Liver (tissue), 9 donors: Measurements from ENCODE around the gene HIPK2. TPM values are rescaled to one million over a fixed set of nuclear protein-coding genes. Genes with fewer than 3 reads are reported as not detected.

ENCODE experiments used
- DNase-seq: peaks from one replicate; pipeline ENCODE4 v3.0.0-alpha.2; 2017; ENCODE audit warnings: low spot score
- H3K27ac ChIP-seq, 2 donors: one replicate each; pipeline ENCODE4 v1.7.0; 2013; ENCODE audit warnings: inconsistent platforms in 2 of 2, low read length in 2 of 2, control low read depth in 1 of 2, low read depth in 1 of 2, mild to moderate bottlenecking in 1 of 2
- H3K27me3 ChIP-seq, 4 donors: one replicate each; pipeline versions ENCODE4 v1.6.1 to v1.7.0; 2013; ENCODE audit warnings: low read length in 3 of 4, inconsistent platforms in 1 of 4, mild to moderate bottlenecking in 1 of 4, moderate library complexity in 1 of 4; ENCODE audit not compliant: control insufficient read depth in 4 of 4, insufficient read depth in 4 of 4
- H3K36me3 ChIP-seq, 4 donors: one replicate each; pipeline versions ENCODE4 v1.6.1 to v1.7.0; 2013; ENCODE audit warnings: low read length in 3 of 4, mild to moderate bottlenecking in 3 of 4, low read depth in 1 of 4, moderate library complexity in 1 of 4; ENCODE audit not compliant: control insufficient read depth in 4 of 4, insufficient read depth in 3 of 4
- H3K4me1 ChIP-seq, 4 donors: one replicate each; pipeline versions ENCODE4 v1.6.1 to v1.7.0; 2013; ENCODE audit warnings: low read length in 3 of 4, mild to moderate bottlenecking in 3 of 4, moderate library complexity in 1 of 4; ENCODE audit not compliant: control insufficient read depth in 4 of 4, insufficient read depth in 4 of 4
- H3K4me3 ChIP-seq, 3 donors: one replicate each; pipeline versions ENCODE4 v1.6.1 to v1.7.0; 2013; ENCODE audit warnings: low read length in 3 of 3, control low read depth in 1 of 3, low read depth in 1 of 3, mild to moderate bottlenecking in 1 of 3
- H3K9ac ChIP-seq, 2 donors: one replicate each; pipeline ENCODE4 v1.7.0; 2013; ENCODE audit warnings: low read length in 2 of 2, mild to moderate bottlenecking in 2 of 2, moderate library complexity in 2 of 2, control low read depth in 1 of 2, low read depth in 1 of 2
- H3K9me3 ChIP-seq, 4 donors: one replicate each; pipeline versions ENCODE4 v1.6.1 to v1.7.0; 2013; ENCODE audit warnings: low read length in 3 of 4; ENCODE audit not compliant: control insufficient read depth in 4 of 4
- ATF3 ChIP-seq: IDR thresholded peaks from 2 replicates; pipeline ENCODE4 v1.6.1; 2016; ENCODE audit warnings: antibody characterized with exemption
- CTCF ChIP-seq: fragments of 150-350 bp; IDR thresholded peaks from 2 replicates; pipeline ENCODE4 v1.5.1; 2017; ENCODE audit warnings: improper control_type of control experiment, low read depth, low read length; ENCODE audit not compliant: missing input control
- EGR1 ChIP-seq, 2 donors: IDR thresholded peaks; 2 replicates each; pipeline ENCODE4 v1.6.1; 2016 to 2018; ENCODE audit warnings: antibody characterized with exemption in 2 of 2, low read depth in 2 of 2
- FOXA1 ChIP-seq: IDR thresholded peaks from 2 replicates; pipeline ENCODE4 v1.6.1; 2016; ENCODE audit warnings: antibody characterized with exemption
- FOXA2 ChIP-seq: IDR thresholded peaks from 2 replicates; pipeline ENCODE4 v1.6.1; 2016; ENCODE audit warnings: antibody characterized with exemption
- GABPA ChIP-seq, 2 donors: IDR thresholded peaks in 1 of 2; conservative IDR thresholded peaks in 1 of 2; 2 replicates each; pipeline ENCODE4 v1.6.1; 2016; ENCODE audit warnings: antibody characterized with exemption in 2 of 2, mild to moderate bottlenecking in 1 of 2, moderate library complexity in 1 of 2
- HNF4A ChIP-seq, 2 donors: conservative IDR thresholded peaks; 2 replicates each; pipeline ENCODE4 v1.6.1; 2016; ENCODE audit warnings: antibody characterized with exemption in 2 of 2, mild to moderate bottlenecking in 2 of 2
- JUND ChIP-seq, 2 donors: IDR thresholded peaks; 2 replicates each; pipeline ENCODE4 v1.6.1; 2016; ENCODE audit warnings: antibody characterized with exemption in 2 of 2
- MAX ChIP-seq: IDR thresholded peaks from 2 replicates; pipeline ENCODE4 v1.6.1; 2016; ENCODE audit warnings: antibody characterized with exemption
- NR2F2 ChIP-seq: IDR thresholded peaks from 2 replicates; pipeline ENCODE4 v1.6.1; 2016; ENCODE audit warnings: antibody characterized with exemption
- RAD21 ChIP-seq, 2 donors: IDR thresholded peaks; 2 replicates each; pipeline ENCODE4 v1.6.1; 2016; ENCODE audit warnings: antibody characterized with exemption in 2 of 2, mild to moderate bottlenecking in 2 of 2
- REST ChIP-seq: IDR thresholded peaks from 2 replicates; pipeline ENCODE4 v1.6.1; 2016; ENCODE audit warnings: antibody characterized with exemption, mild to moderate bottlenecking
- RXRA ChIP-seq, 2 donors: IDR thresholded peaks; 2 replicates each; pipeline ENCODE4 v1.6.1; 2017 to 2018; ENCODE audit warnings: antibody characterized with exemption in 2 of 2, mild to moderate bottlenecking in 1 of 2
- SP1 ChIP-seq: IDR thresholded peaks from 2 replicates; pipeline ENCODE4 v1.6.1; 2018; ENCODE audit warnings: antibody characterized with exemption, mild to moderate bottlenecking
- ZBTB33 ChIP-seq: IDR thresholded peaks from 2 replicates; pipeline ENCODE4 v1.6.1; 2016; ENCODE audit warnings: antibody characterized with exemption
- WGBS: extraction: QIAGEN DNeasy Blood & Tissue Kit; methylation state at CpG from one replicate; pipeline ENCODE4 v1.1.7; 2013; 5-methylcytosine and 5-hydroxymethylcytosine counted together
- polyA plus RNA-seq, 2 donors: library from polyadenylated mRNA; stranded (reverse) in 1 of 2; unstranded in 1 of 2; fragments of 200-250 nt in 1 of 2; fragments of >200 nt in 1 of 2; fragmentation: Nextera tagmentation in 1 of 2; extraction: Ambion mirVana in 1 of 2; gene quantifications; one replicate each; pipeline versions ENCODE4 v1.2.1 to v1.2.3, GENCODE V29; 2013 to 2015
- total RNA-seq, 2 donors: library from RNA; depleted of rRNA; stranded (reverse); fragments of >200 nt; gene quantifications; one replicate each; pipeline ENCODE4 v1.2.3, GENCODE V29; 2014
- donor health status: healthy.
- donor health status: healthy.
- donor health status: healthy.
- donor health status: healthy.
- donor health status: healthy.

The HIPK2 gene
- total and polyA plus RNA-seq, 4 donors: 13.1 to 48.8 (median 16.6) TPM

- Histone ChIP-seq H3K9me3 (no peaks in the 10 kb centered on the region), H3K27me3 (no peaks in the 10 kb centered on the region), H3K9ac (no peak overlapping the region), H3K36me3 (peaks cover 12 to 62% (median 50%) of the 10 kb centered on the region in 4 donors), H3K4me3 (no peak overlapping the region), H3K27ac (no peak overlapping the region), H3K4me1 (no peaks in the 10 kb centered on the region)
- TF ChIP-seq ATF3: no peak
- no peak for TF ChIP-seq MAX
- no peak for TF ChIP-seq SP1
- no peak for TF ChIP-seq FOXA1
- TF ChIP-seq GABPA (IDR thresholded peaks at IDR 0.05 in 1 of 2, conservative IDR thresholded peaks at IDR 0.05 in 1 of 2): no peak
- TF ChIP-seq REST: no peak
- no peak for TF ChIP-seq RXRA (IDR thresholded peaks at IDR 0.05)
- no peak for TF ChIP-seq NR2F2
- TF ChIP-seq HNF4A (conservative IDR thresholded peaks at IDR 0.05): no peak
- no peak for TF ChIP-seq FOXA2
- TF ChIP-seq EGR1 (IDR thresholded peaks at IDR 0.05; ENCODE audit: low read depth in 2 of 2): no peak
- no peak for TF ChIP-seq ZBTB33
- no peak for TF ChIP-seq JUND (IDR thresholded peaks at IDR 0.05)
- DNase-seq: no peak
- 85% methylated on average over 5 of the region's 5 CpGs for WGBS
These were observed 174.5 kb downstream of the HIPK2 start for GRCh38 chr7:139603282-139603681.

GRCh38 chr7:139602143-139602722 is 175.6 kb downstream of the HIPK2 start:
- WGBS: 77% methylated on average over 7 of the region's 7 CpGs
- H3K4me3 ChIP-seq: no peak overlapping the region
- H3K27me3 ChIP-seq: no peaks in the 10 kb centered on the region
- DNase-seq: no peak
- H3K4me1 ChIP-seq: no peaks in the 10 kb centered on the region
- TF ChIP-seq CTCF (peak; percentile 41), RAD21 (IDR thresholded peaks at IDR 0.05) (peak; percentile 76 to 78), EGR1 (IDR thresholded peaks at IDR 0.05; ENCODE audit: low read depth in 2 of 2) (no peak)
- no peaks in the 10 kb centered on the region for H3K9me3 ChIP-seq
- no peak overlapping the region for H3K9ac ChIP-seq
- H3K27ac ChIP-seq: no peak overlapping the region
- peaks cover 13 to 69% (median 59%) of the 10 kb centered on the region in 4 donors for H3K36me3 ChIP-seq
